ENCODE measurements around the gene ZNF618.

- TF ChIP-seq EZH2 (IDR thresholded peaks at IDR 0.05; ENCODE audit: borderline replicate concordance) (no peak), EZH2phosphoT487 (IDR thresholded peaks at IDR 0.05; ENCODE audit: low read depth, severe bottlenecking, unreplicated experiment) (no peak)
Measured at GRCh38 chr9:113921396-113921925, 45.4 kb downstream of the ZNF618 start.
